ENCODE data around the gene KANSL1. TPM values are rescaled to one million over a fixed set of nuclear protein-coding genes. Genes with fewer than 3 reads are reported as not detected.

KANSL1 gene
- total and polyA plus RNA-seq, 4 donors: 16.2 to 189 (median 47.4) TPM

- H3K9ac ChIP-seq (ENCODE audit: insufficient read depth in 1 of 2, low read length in 2 of 2): no peak overlapping the region
- H3K4me3 ChIP-seq: no peak overlapping the region
- peaks cover 0 to 3% (median 0%) of the 10 kb centered on the region in 4 donors for H3K36me3 ChIP-seq (ENCODE audit: control insufficient read depth in 4 of 4, insufficient read depth in 4 of 4, low read length in 4 of 4)
- no peak for TF ChIP-seq CTCF (IDR thresholded peaks at IDR 0.05; ENCODE audit: control extremely low read depth, extremely low read depth)
- 88 to 92% methylated on average over 3 of the region's 3 CpGs for WGBS, 2 donors
- peaks cover 1 to 50% (median 31%) of the 10 kb centered on the region in 5 donors for H3K4me1 ChIP-seq (ENCODE audit: control insufficient read depth in 5 of 5, insufficient read depth in 5 of 5, low read length in 5 of 5)
- H3K27me3 ChIP-seq (ENCODE audit: control insufficient read depth in 3 of 3, insufficient read depth in 3 of 3, low read length in 2 of 3): no peaks in the 10 kb centered on the region
- peak overlapping the region in 1 of 2 donors; percentile 53 for H3K27ac ChIP-seq (ENCODE audit: low read depth in 1 of 2, low read length in 1 of 2)
- DNase-seq (no peak), ATAC-seq (ENCODE audit: insufficient read depth, low FRiP score) (no peak)
- H3K9me3 ChIP-seq (ENCODE audit: control insufficient read depth in 4 of 4, insufficient read depth in 3 of 4, low read length in 3 of 4): no peaks in the 10 kb centered on the region
These were observed 72.7 kb downstream of the KANSL1 start for GRCh38 chr17:46120537-46120936.

- Histone ChIP-seq H3K4me3 (no peak overlapping the region), H3K4me1 (ENCODE audit: control insufficient read depth in 5 of 5, insufficient read depth in 5 of 5, low read length in 5 of 5) (peaks cover 1 to 49% (median 31%) of the 10 kb centered on the region in 5 donors), H3K36me3 (ENCODE audit: control insufficient read depth in 4 of 4, insufficient read depth in 4 of 4, low read length in 4 of 4) (peaks cover 0 to 3% (median 0%) of the 10 kb centered on the region in 4 donors), H3K27ac (ENCODE audit: low read depth in 1 of 2, low read length in 1 of 2) (peak overlapping the region in 1 of 2 donors; percentile 53), H3K27me3 (ENCODE audit: control insufficient read depth in 3 of 3, insufficient read depth in 3 of 3, low read length in 2 of 3) (no peaks in the 10 kb centered on the region), H3K9ac (ENCODE audit: insufficient read depth in 1 of 2, low read length in 2 of 2) (no peak overlapping the region), H3K9me3 (ENCODE audit: control insufficient read depth in 4 of 4, insufficient read depth in 3 of 4, low read length in 3 of 4) (no peaks in the 10 kb centered on the region)
- TF ChIP-seq CTCF (IDR thresholded peaks at IDR 0.05; ENCODE audit: control extremely low read depth, extremely low read depth): no peak
- no peak for ATAC-seq (ENCODE audit: insufficient read depth, low FRiP score)
- no peak for DNase-seq
These were observed 73.2 kb downstream of the KANSL1 start for GRCh38 chr17:46120078-46120477.

GRCh38 chr17:46118964-46119363 is 74.3 kb downstream of the KANSL1 start:
- ATAC-seq (ENCODE audit: insufficient read depth, low FRiP score) (no peak), DNase-seq (peak in 2 of 3 donors; percentile 65 to 69)
- H3K4me1 ChIP-seq (ENCODE audit: control insufficient read depth in 5 of 5, insufficient read depth in 5 of 5, low read length in 5 of 5): peaks cover 1 to 52% (median 31%) of the 10 kb centered on the region in 5 donors
- no peak for TF ChIP-seq CTCF (IDR thresholded peaks at IDR 0.05; ENCODE audit: control extremely low read depth, extremely low read depth)
- WGBS, 2 donors: 92 to 95% methylated on average over 5 of the region's 5 CpGs
- H3K36me3 ChIP-seq (ENCODE audit: control insufficient read depth in 4 of 4, insufficient read depth in 4 of 4, low read length in 4 of 4): peaks cover 0 to 3% (median 0%) of the 10 kb centered on the region in 4 donors
- H3K27ac ChIP-seq (ENCODE audit: low read depth in 1 of 2, low read length in 1 of 2): no peak overlapping the region
- no peaks in the 10 kb centered on the region for H3K9me3 ChIP-seq (ENCODE audit: control insufficient read depth in 4 of 4, insufficient read depth in 3 of 4, low read length in 3 of 4)
- no peaks in the 10 kb centered on the region for H3K27me3 ChIP-seq (ENCODE audit: control insufficient read depth in 3 of 3, insufficient read depth in 3 of 3, low read length in 2 of 3)
- no peak overlapping the region for H3K4me3 ChIP-seq
- H3K9ac ChIP-seq (ENCODE audit: insufficient read depth in 1 of 2, low read length in 2 of 2): no peak overlapping the region
